ENCODE data around the gene TGFB1I1.

TGFB1I1 gene

GRCh38 chr16:31429314-31429713 lies 42.6 kb upstream of the TGFB1I1 start:
- Histone ChIP-seq H3K9me3 (ENCODE audit: low read length) (no peaks in the 10 kb centered on the region), H3K4me3 (ENCODE audit: low read depth, low read length, poor library complexity, severe bottlenecking) (no peak overlapping the region), H3K27ac (ENCODE audit: low read depth, low read length, poor library complexity, severe bottlenecking) (no peak overlapping the region), H3K4me2 (ENCODE audit: low read length) (no peak overlapping the region), H3K36me3 (ENCODE audit: insufficient read depth, low read length) (no peaks in the 10 kb centered on the region), H3K27me3 (ENCODE audit: insufficient read depth, low read length) (no peaks in the 10 kb centered on the region), H3K9ac (ENCODE audit: low read length) (no peak overlapping the region), H3K4me1 (ENCODE audit: insufficient read depth, low read length, severe bottlenecking) (no peaks in the 10 kb centered on the region), H3K79me2 (ENCODE audit: insufficient read depth, low read length) (no peaks in the 10 kb centered on the region), H4K20me1 (ENCODE audit: insufficient read depth, low read length) (no peaks in the 10 kb centered on the region), H3F3A (ENCODE audit: insufficient read depth, low read length) (no peaks in the 10 kb centered on the region), H2AFZ (ENCODE audit: low read length) (no peak overlapping the region), H3K9me2 (ENCODE audit: low read depth, low read length) (no peaks in the 10 kb centered on the region)
- TF ChIP-seq EZH2 (IDR thresholded peaks at IDR 0.05; ENCODE audit: borderline replicate concordance, low read length) = no peak
- TF ChIP-seq CTCF (IDR thresholded peaks at IDR 0.05; ENCODE audit: low read length) = no peak

GRCh38 chr16:31429796-31430195 lies 42.2 kb upstream of the TGFB1I1 start:
- TF ChIP-seq CTCF (IDR thresholded peaks at IDR 0.05; ENCODE audit: low read length) (no peak), EZH2 (IDR thresholded peaks at IDR 0.05; ENCODE audit: borderline replicate concordance, low read length) (no peak)
- H3K4me3 ChIP-seq (ENCODE audit: low read depth, low read length, poor library complexity, severe bottlenecking) = no peak overlapping the region
- no peak overlapping the region for H3K9ac ChIP-seq (ENCODE audit: low read length)
- no peak overlapping the region for H3K4me2 ChIP-seq (ENCODE audit: low read length)
- H4K20me1 ChIP-seq (ENCODE audit: insufficient read depth, low read length) = no peaks in the 10 kb centered on the region
- H3K36me3 ChIP-seq (ENCODE audit: insufficient read depth, low read length) = no peaks in the 10 kb centered on the region
- H3K4me1 ChIP-seq (ENCODE audit: insufficient read depth, low read length, severe bottlenecking) = no peaks in the 10 kb centered on the region
- no peaks in the 10 kb centered on the region for H3K9me2 ChIP-seq (ENCODE audit: low read depth, low read length)
- no peaks in the 10 kb centered on the region for H3K9me3 ChIP-seq (ENCODE audit: low read length)
- H3K79me2 ChIP-seq (ENCODE audit: insufficient read depth, low read length) = no peaks in the 10 kb centered on the region
- no peak overlapping the region for H2AFZ ChIP-seq (ENCODE audit: low read length)
- H3K27me3 ChIP-seq (ENCODE audit: insufficient read depth, low read length) = no peaks in the 10 kb centered on the region
- no peaks in the 10 kb centered on the region for H3F3A ChIP-seq (ENCODE audit: insufficient read depth, low read length)
- H3K27ac ChIP-seq (ENCODE audit: low read depth, low read length, poor library complexity, severe bottlenecking) = no peak overlapping the region

- H3K9ac ChIP-seq (ENCODE audit: low read length) = no peak overlapping the region
- no peak overlapping the region for H3K4me2 ChIP-seq (ENCODE audit: low read length)
- no peak overlapping the region for H3K4me3 ChIP-seq (ENCODE audit: low read depth, low read length, poor library complexity, severe bottlenecking)
- H3F3A ChIP-seq (ENCODE audit: insufficient read depth, low read length) = no peaks in the 10 kb centered on the region
- no peaks in the 10 kb centered on the region for H3K36me3 ChIP-seq (ENCODE audit: insufficient read depth, low read length)
- no peaks in the 10 kb centered on the region for H3K9me3 ChIP-seq (ENCODE audit: low read length)
- H2AFZ ChIP-seq (ENCODE audit: low read length) = no peak overlapping the region
- no peaks in the 10 kb centered on the region for H3K79me2 ChIP-seq (ENCODE audit: insufficient read depth, low read length)
- no peaks in the 10 kb centered on the region for H3K9me2 ChIP-seq (ENCODE audit: low read depth, low read length)
- no peaks in the 10 kb centered on the region for H3K27me3 ChIP-seq (ENCODE audit: insufficient read depth, low read length)
- no peaks in the 10 kb centered on the region for H4K20me1 ChIP-seq (ENCODE audit: insufficient read depth, low read length)
- no peaks in the 10 kb centered on the region for H3K4me1 ChIP-seq (ENCODE audit: insufficient read depth, low read length, severe bottlenecking)
- H3K27ac ChIP-seq (ENCODE audit: low read depth, low read length, poor library complexity, severe bottlenecking) = no peak overlapping the region
- TF ChIP-seq CTCF (IDR thresholded peaks at IDR 0.05; ENCODE audit: low read length) (no peak), EZH2 (IDR thresholded peaks at IDR 0.05; ENCODE audit: borderline replicate concordance, low read length) (no peak)
Observed at GRCh38 chr16:31430380-31431052, 41.4 kb upstream of the TGFB1I1 start.

All from OCI-LY1 (cell line).